ENCODE data around the gene ASXL2. TPM values are rescaled to one million over a fixed set of nuclear protein-coding genes. Genes with fewer than 3 reads are reported as not detected.

Gene ASXL2
- total RNA-seq, 2 donors from 2014 or later, result 6.6 to 8.3 TPM

GRCh38 chr2:25784404-25784803 is 93.9 kb downstream of the ASXL2 start:
- Histone ChIP-seq H3K36me3 (replicated peaks in 1 of 2; ENCODE audit: insufficient read depth in 1 of 2, low read depth in 2 of 2) (no peaks in the 10 kb centered on the region), H3K27me3 (no peaks in the 10 kb centered on the region), H3K4me1 (no peaks in the 10 kb centered on the region), H3K27ac (no peak overlapping the region), H3K4me3 (no peak overlapping the region), H3K9me3 (no peaks in the 10 kb centered on the region)
- TF ChIP-seq CTCF (IDR thresholded peaks at IDR 0.05) (no peak), POLR2A (IDR thresholded peaks at IDR 0.05) (no peak)
- DNase-seq, result no peak
- intact Hi-C loops (cut with DNase I), result no loop called here
- WGBS, 2 donors, result 94 to 96% methylated on average over 4 of the region's 4 CpGs
- no peak for ATAC-seq

DNA sequence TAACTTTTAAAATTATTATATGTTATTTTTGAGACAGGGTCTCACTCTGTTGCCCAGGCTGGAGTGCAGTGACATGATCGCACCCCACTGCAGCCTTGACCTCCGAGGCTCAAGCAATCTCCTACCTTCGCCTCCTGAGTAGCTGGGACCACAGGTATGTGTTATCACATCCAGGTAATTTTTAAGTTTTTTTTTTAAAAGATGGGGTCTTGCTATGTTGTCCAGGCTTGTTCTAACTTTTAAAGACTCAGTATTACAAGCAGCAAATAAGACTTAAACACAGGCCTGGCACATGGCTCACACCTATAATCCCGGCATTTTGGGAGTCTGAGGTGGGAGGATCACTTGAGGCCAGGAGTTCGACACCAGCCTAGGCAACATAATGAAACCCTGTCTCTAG is 101.2 kb downstream of the ASXL2 start:
- ATAC-seq, result no peak
- TF ChIP-seq POLR2A (IDR thresholded peaks at IDR 0.05) (no peak), CTCF (IDR thresholded peaks at IDR 0.05) (no peak)

DNA sequence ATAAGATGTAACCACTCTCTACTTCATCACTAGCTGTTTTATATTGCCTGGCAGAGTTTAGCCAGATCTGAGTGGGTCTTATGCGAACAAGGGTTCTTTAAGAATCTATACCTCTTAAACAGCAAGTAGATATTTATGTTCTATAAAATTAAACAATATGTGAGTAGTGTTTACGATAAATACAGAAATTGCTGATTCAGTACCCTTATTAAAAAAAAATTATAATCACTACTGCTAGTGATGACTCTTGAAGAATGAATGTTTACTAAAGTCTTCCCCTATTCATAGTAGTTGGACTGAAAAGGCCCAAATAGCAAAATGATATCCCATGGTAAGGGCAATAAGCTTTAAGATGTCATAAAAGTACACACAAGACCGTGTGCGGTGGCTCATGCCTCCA is 106.2 kb downstream of the ASXL2 start:
- ATAC-seq, result no peak
- H3K9me3 ChIP-seq, result no peaks in the 10 kb centered on the region
- H3K36me3 ChIP-seq (replicated peaks in 1 of 2; ENCODE audit: insufficient read depth in 1 of 2, low read depth in 2 of 2), result peaks cover 0 to 4% of the 10 kb centered on the region in 2 donors
- intact Hi-C loops (cut with DNase I), result no loop called here
- H3K4me3 ChIP-seq, result no peak overlapping the region
- TF ChIP-seq CTCF (IDR thresholded peaks at IDR 0.05) (no peak), POLR2A (IDR thresholded peaks at IDR 0.05) (no peak)
- H3K27me3 ChIP-seq, result no peaks in the 10 kb centered on the region
- H3K4me1 ChIP-seq, result no peaks in the 10 kb centered on the region
- H3K27ac ChIP-seq, result no peak overlapping the region
- no peak for DNase-seq
- 94 to 96% methylated on average over 4 of the region's 4 CpGs for WGBS, 2 donors

More for the DNA sequence above, 101.2 kb downstream of the ASXL2 start:
- Histone ChIP-seq H3K27ac (no peak overlapping the region), H3K4me1 (peaks cover 13% of the 10 kb centered on the region), H3K27me3 (no peaks in the 10 kb centered on the region), H3K36me3 (replicated peaks in 1 of 2; ENCODE audit: insufficient read depth in 1 of 2, low read depth in 2 of 2) (no peaks in the 10 kb centered on the region), H3K4me3 (no peak overlapping the region), H3K9me3 (no peaks in the 10 kb centered on the region)
- no peak for DNase-seq
- WGBS, 2 donors, result 94 to 97% methylated on average over 5 of the region's 5 CpGs
- intact Hi-C loops (cut with DNase I), result no loop called here

DNA sequence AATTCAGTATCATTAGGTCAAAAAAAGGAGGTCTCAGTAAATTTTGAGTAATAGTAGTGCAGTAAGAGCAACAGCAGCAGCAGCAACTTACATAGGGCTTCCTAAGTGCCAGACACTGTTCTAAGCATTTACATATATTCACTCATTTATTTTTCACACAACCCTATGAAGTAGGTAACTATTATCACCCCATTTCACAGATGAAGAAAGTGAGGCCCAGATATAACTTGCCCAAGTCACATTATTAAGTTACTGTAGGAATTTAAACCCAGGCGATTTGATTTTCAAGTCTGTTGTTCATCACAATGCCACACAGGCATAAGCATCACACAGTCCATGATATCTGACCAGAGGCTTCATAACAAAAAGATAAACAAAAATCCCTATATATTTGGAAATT is 114.7 kb downstream of the ASXL2 start:
- Histone ChIP-seq H3K4me1 (peaks cover 2% of the 10 kb centered on the region), H3K9me3 (no peaks in the 10 kb centered on the region), H3K4me3 (no peak overlapping the region), H3K27me3 (no peaks in the 10 kb centered on the region), H3K27ac (no peak overlapping the region), H3K36me3 (replicated peaks in 1 of 2; ENCODE audit: insufficient read depth in 1 of 2, low read depth in 2 of 2) (peaks cover 0 to 6% of the 10 kb centered on the region in 2 donors)
- DNase-seq (no peak), ATAC-seq (no peak)
- intact Hi-C loops (cut with DNase I), result no loop called here
- TF ChIP-seq POLR2A (IDR thresholded peaks at IDR 0.05) (no peak), CTCF (IDR thresholded peaks at IDR 0.05) (no peak)
- WGBS, 2 donors, result 94 to 95% methylated on average over 1 of the region's 1 CpG

GRCh38 chr2:25760297-25760696 is 118.0 kb downstream of the ASXL2 start:
- no peak overlapping the region for H3K4me3 ChIP-seq
- no peaks in the 10 kb centered on the region for H3K27me3 ChIP-seq
- WGBS, 2 donors, result 95 to 96% methylated on average over 1 of the region's 1 CpG
- ATAC-seq (no peak), DNase-seq (no peak)
- TF ChIP-seq POLR2A (IDR thresholded peaks at IDR 0.05) (no peak), CTCF (IDR thresholded peaks at IDR 0.05) (no peak)
- no peaks in the 10 kb centered on the region for H3K9me3 ChIP-seq
- intact Hi-C loops (cut with DNase I), result no loop called here
- H3K27ac ChIP-seq, result no peak overlapping the region
- peaks cover 16% of the 10 kb centered on the region for H3K4me1 ChIP-seq
- H3K36me3 ChIP-seq (replicated peaks in 1 of 2; ENCODE audit: insufficient read depth in 1 of 2, low read depth in 2 of 2), result peaks cover 0 to 6% of the 10 kb centered on the region in 2 donors

Data from body of pancreas (tissue), 4 donors.